GM12873 (cell line): Measurements from ENCODE around the gene EPHB1.

ENCODE experiments used
- CTCF ChIP-seq: IDR thresholded peaks from 2 replicates; pipeline ENCODE4 v1.5.1; 2012; ENCODE audit warnings: low read depth, mild to moderate bottlenecking, moderate library complexity, low read length, control low read depth; ENCODE audit not compliant: insufficient read depth; ENCODE audit errors: missing control alignments

The EPHB1 gene

GRCh38 chr3:135097276-135097946 is 302.4 kb downstream of the EPHB1 start:
- no peak for TF ChIP-seq CTCF

- no peak for TF ChIP-seq CTCF
Measured at GRCh38 chr3:135099734-135100355, 304.8 kb downstream of the EPHB1 start.

GRCh38 chr3:135100366-135100765 is 305.3 kb downstream of the EPHB1 start:
- TF ChIP-seq CTCF = no peak

GRCh38 chr3:135103917-135104316 is 308.9 kb downstream of the EPHB1 start:
- no peak for TF ChIP-seq CTCF

GRCh38 chr3:135106445-135106844 is 311.4 kb downstream of the EPHB1 start:
- no peak for TF ChIP-seq CTCF

GRCh38 chr3:135107043-135107442 is 312.0 kb downstream of the EPHB1 start:
- TF ChIP-seq CTCF = no peak

GRCh38 chr3:135109681-135110080 is 314.6 kb downstream of the EPHB1 start:
- TF ChIP-seq CTCF = no peak
